Left lung (tissue), 10 donors: ENCODE results near the gene GCM1. TPM values are rescaled to one million over a fixed set of nuclear protein-coding genes. Genes with fewer than 3 reads are reported as not detected.

Experiments used
- ATAC-seq: fragments of 200-7000 bp; cut with Tn5 transposase; one replicate; pipeline ENCODE4 v1.9.1; 2020; ENCODE audit warnings: moderate library complexity
- DNase-seq, 4 donors: peaks; one replicate each; pipeline ENCODE4 v3.0.0-alpha.2; 2013 to 2020
- H3K27ac ChIP-seq, 2 donors: fragments of 200-600 bp; sonication (generic) in 1 of 2; one replicate each; pipeline versions ENCODE4 v1.5.0 to v1.8.0; 2020 to 2021
- H3K27me3 ChIP-seq, 2 donors: fragments of 200-600 bp; sonication (generic) in 1 of 2; one replicate each; pipeline versions ENCODE4 v1.5.0 to v1.8.0; 2020 to 2021
- H3K36me3 ChIP-seq, 2 donors: fragments of 200-600 bp; sonication (generic) in 1 of 2; one replicate each; pipeline versions ENCODE4 v1.5.0 to v1.8.0; 2020 to 2021
- H3K4me1 ChIP-seq, 2 donors: fragments of 200-600 bp; one replicate each; pipeline ENCODE4 v1.8.0; 2021
- H3K4me3 ChIP-seq, 2 donors: fragments of 200-600 bp; sonication (generic) in 1 of 2; one replicate each; pipeline versions ENCODE4 v1.5.0 to v1.8.0; 2020 to 2021; ENCODE audit warnings: mild to moderate bottlenecking in 1 of 2
- H3K9me3 ChIP-seq, 2 donors: fragments of 200-600 bp; sonication (generic) in 1 of 2; one replicate each; pipeline versions ENCODE4 v1.5.0 to v1.8.0; 2020 to 2021
- intact Hi-C, 2 donors: fragments of 100-400 bp; cut with DNase I; formaldehyde crosslinking; loops; one replicate each; pipeline versions ENCODE4 v1.11.2 to v1.14.2; 2022
- polyA plus RNA-seq, 6 donors: library from polyadenylated mRNA; unstranded; fragments of 120-200 nt; gene quantifications; one replicate each; pipeline ENCODE4 v1.2.1, GENCODE V29; 2013; ENCODE audit not compliant: insufficient read length in 6 of 6
- total RNA-seq, 2 donors: library from RNA; stranded (reverse); fragmentation: NEBNext Ultra II Directional; extraction: Animal tissue kit (Norgen Biotek cat#: 25700); gene quantifications; one replicate each; pipeline ENCODE4 v1.2.1, GENCODE V29; 2021
- TF ChIP-seq, protein P1 (sequence below), 2 donors: fragments of 200-600 bp; sonication (generic) in 1 of 2; IDR thresholded peaks; one replicate each; pipeline versions ENCODE4 v1.5.0 to v1.8.0; 2021; ENCODE audit warnings: antibody characterized with exemption in 2 of 2
- donor health status: DM: no; HTN: yes; CAD: no.
- donor health status: DM: no; HTN: no; CAD: no.

Gene GCM1
- total and polyA plus RNA-seq, 8 donors, result 0.06 to 0.18 TPM; not detected in 6

DNA sequence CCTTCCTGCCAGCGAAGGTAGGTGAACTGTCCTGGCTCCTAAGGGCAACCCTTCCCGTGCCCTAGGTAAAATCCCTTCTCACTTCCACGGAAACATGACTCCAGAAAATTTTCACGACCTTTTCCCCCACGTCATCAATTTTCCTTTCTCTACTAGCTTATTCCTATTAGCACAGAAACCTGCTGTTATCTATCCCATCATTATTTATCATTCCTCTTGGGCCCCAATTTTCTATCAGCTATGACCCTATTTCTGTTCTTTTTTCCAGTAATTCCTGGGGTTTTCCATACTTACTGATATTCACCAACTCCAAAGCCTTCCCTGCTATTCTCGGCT, 23.8 kb upstream of the GCM1 start:
- Histone ChIP-seq H3K9me3 (no peaks in the 10 kb centered on the region), H3K36me3 (no peaks in the 10 kb centered on the region), H3K4me1 (no peaks in the 10 kb centered on the region), H3K27ac (no peak overlapping the region), H3K4me3 (no peak overlapping the region), H3K27me3 (no peaks in the 10 kb centered on the region)
- TF ChIP-seq, protein P1, sequence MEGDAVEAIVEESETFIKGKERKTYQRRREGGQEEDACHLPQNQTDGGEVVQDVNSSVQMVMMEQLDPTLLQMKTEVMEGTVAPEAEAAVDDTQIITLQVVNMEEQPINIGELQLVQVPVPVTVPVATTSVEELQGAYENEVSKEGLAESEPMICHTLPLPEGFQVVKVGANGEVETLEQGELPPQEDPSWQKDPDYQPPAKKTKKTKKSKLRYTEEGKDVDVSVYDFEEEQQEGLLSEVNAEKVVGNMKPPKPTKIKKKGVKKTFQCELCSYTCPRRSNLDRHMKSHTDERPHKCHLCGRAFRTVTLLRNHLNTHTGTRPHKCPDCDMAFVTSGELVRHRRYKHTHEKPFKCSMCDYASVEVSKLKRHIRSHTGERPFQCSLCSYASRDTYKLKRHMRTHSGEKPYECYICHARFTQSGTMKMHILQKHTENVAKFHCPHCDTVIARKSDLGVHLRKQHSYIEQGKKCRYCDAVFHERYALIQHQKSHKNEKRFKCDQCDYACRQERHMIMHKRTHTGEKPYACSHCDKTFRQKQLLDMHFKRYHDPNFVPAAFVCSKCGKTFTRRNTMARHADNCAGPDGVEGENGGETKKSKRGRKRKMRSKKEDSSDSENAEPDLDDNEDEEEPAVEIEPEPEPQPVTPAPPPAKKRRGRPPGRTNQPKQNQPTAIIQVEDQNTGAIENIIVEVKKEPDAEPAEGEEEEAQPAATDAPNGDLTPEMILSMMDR (IDR thresholded peaks at IDR 0.05), result no peak
- intact Hi-C loops, result loop anchor here in 1 of 2 donors (2.0 to 5.0 kb wide), 2 partner anchors 238 to 310 kb away; no protein-coding TSS in a partner anchor
- DNase-seq (no peak), ATAC-seq (no peak)

DNA sequence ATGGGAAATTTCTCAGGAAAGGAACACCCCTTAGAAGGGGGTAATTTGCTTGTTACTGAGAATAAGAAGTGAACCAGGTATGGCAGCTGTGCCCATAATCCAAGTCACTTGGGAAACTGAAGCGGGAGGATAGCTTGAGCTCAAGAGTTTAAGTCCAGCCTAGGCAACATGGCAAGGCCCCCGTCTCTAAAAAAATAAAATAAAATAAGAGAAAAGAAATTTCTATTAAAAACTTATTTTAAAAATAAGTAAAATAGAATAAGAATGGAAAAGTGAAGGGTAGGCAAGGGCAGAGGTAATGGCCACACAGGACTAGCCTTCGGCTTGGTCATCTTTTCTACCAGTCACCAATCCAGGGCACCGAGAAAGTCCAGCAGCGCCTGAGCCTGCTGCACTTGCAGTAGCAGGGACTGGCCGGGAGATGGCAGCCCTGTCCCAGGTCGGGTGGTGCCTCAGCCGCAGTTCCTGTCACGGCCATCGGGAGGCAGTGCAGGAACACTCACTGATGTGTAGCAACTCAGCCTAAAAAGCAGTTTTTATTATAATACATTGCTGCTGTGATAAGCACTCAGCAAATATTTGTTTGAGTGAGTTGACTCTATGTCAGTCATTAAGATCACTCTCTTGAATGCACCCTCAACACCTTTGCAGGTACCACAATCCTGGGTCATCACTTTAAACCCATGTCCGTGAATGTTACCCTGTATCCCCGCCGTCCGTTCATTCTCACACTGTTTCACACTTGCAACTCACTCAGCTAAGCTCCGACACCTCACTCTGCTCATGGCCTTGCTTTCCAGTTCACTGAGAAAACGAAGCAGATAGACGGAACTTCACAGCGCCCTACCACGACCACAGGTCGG, 23.2 kb upstream of the GCM1 start:
- no peaks in the 10 kb centered on the region for H3K27me3 ChIP-seq
- H3K36me3 ChIP-seq, result no peaks in the 10 kb centered on the region
- TF ChIP-seq, protein P1 (IDR thresholded peaks at IDR 0.05), result peak; percentile 100
- peak; percentile 81 to 98 (median 90) for DNase-seq
- no peaks in the 10 kb centered on the region for H3K9me3 ChIP-seq
- intact Hi-C loops, result loop anchor here in 1 of 2 donors (2.0 to 5.0 kb wide), 2 partner anchors 239 to 310 kb away; no protein-coding TSS in a partner anchor
- H3K4me1 ChIP-seq, result no peaks in the 10 kb centered on the region
- ATAC-seq, result peak; percentile 100
- no peak overlapping the region for H3K4me3 ChIP-seq
- no peak overlapping the region for H3K27ac ChIP-seq

DNA sequence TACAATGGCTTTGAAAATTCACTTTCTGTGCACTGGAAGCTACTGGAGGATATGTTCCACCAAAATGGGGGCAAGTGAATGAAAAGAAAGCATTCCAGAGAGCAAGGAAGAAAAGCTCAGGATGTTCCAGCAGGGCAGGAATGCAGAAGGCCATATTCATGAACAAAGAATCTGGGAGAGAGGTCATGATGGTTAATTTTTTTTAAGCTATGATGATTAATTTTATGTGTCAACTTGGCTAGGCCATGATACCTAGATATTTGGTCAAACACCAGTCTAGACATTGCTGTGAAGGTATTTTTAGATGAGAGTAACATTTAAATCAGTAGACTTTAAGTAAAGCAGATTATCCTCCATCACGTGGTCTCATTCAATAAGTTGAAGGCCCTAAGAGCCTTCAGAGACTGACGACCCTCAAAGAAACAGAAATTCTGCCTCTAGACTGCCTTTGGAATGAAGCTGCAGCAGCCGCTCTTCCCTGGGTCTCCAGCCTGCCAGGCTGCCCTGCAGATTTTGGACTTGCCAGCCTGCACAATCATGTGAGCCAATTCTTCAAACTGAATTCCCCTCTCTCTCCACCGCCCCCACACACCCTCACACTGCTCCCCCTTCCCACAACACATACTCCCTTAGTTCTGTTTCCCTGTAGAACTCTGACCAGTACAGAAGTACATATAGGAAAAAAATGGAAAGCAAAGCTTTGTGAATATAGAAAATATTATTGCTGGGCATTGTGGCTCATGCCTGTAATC, 20.1 kb upstream of the GCM1 start:
- Histone ChIP-seq H3K27ac (no peak overlapping the region), H3K27me3 (no peaks in the 10 kb centered on the region), H3K36me3 (no peaks in the 10 kb centered on the region), H3K4me3 (no peak overlapping the region), H3K4me1 (no peaks in the 10 kb centered on the region), H3K9me3 (no peaks in the 10 kb centered on the region)
- ATAC-seq (no peak), DNase-seq (no peak)
- TF ChIP-seq, protein P1 (IDR thresholded peaks at IDR 0.05), result no peak
- intact Hi-C loops, result no loop called here

DNA sequence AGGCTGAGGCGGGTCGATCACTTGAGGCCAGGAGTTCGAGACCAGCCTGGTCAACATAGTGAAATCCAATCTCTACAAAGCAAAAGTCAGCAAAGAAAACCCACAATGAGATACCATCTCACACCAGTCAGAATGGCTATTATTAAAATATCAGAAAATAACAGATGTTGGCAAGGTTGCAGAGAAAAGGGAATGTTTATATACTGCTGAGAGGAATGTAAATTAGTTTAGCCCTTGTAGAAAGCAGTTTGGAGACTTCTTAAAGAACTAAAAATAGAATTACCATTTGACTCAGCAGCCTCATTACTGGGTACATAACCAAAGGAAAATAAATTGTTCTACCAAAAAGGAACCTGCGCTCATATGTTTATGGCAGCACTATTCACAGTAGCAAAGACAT, 16.7 kb upstream of the GCM1 start:
- ATAC-seq (no peak), DNase-seq (no peak)
- no peaks in the 10 kb centered on the region for H3K36me3 ChIP-seq
- H3K27me3 ChIP-seq, result no peaks in the 10 kb centered on the region
- H3K9me3 ChIP-seq, result no peaks in the 10 kb centered on the region
- intact Hi-C loops, result no loop called here
- TF ChIP-seq, protein P1 (IDR thresholded peaks at IDR 0.05), result no peak
- H3K4me3 ChIP-seq, result no peak overlapping the region
- no peak overlapping the region for H3K27ac ChIP-seq
- H3K4me1 ChIP-seq, result peaks cover 0 to 7% of the 10 kb centered on the region in 2 donors

DNA sequence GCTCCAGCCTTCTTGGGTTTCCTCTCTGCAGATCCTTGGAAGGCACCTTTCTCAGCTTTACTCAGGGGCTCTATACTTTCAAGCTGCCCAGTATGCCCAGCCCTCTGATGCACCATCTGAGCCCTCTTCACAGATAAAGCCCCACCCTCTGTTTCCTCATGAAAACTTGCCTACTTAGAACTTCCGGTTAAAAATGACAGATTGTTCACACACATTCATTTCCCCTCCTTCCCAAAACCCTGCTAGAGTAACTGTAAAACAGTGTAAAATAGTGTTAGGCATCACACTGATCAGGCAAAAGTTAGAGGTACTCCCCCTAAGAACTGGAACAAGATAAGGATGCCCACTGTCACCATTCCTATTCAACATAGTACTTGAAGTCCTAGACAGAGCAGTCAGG, 14.0 kb upstream of the GCM1 start:
- Histone ChIP-seq H3K27me3 (no peaks in the 10 kb centered on the region), H3K27ac (no peak overlapping the region), H3K36me3 (no peaks in the 10 kb centered on the region), H3K9me3 (no peaks in the 10 kb centered on the region), H3K4me1 (peaks cover 0 to 7% of the 10 kb centered on the region in 2 donors), H3K4me3 (no peak overlapping the region)
- TF ChIP-seq, protein P1 (IDR thresholded peaks at IDR 0.05), result no peak
- ATAC-seq (no peak), DNase-seq (no peak)
- intact Hi-C loops, result no loop called here
